ENCODE results near the gene CUL1.

The CUL1 gene

GRCh38 chr7:148813890-148814289 is 115.2 kb downstream of the CUL1 start:
- TF ChIP-seq MAX (IDR thresholded peaks at IDR 0.05), result no peak
- no peak for TF ChIP-seq TCF12 (IDR thresholded peaks at IDR 0.05; ENCODE audit: low read depth)
- no peak for TF ChIP-seq CEBPB (IDR thresholded peaks at IDR 0.05)
- TF ChIP-seq EGR1 (IDR thresholded peaks at IDR 0.05), result no peak
- no peak for TF ChIP-seq TEAD4 (IDR thresholded peaks at IDR 0.05)
- no peak for TF ChIP-seq FOXM1 (IDR thresholded peaks at IDR 0.05; ENCODE audit: borderline replicate concordance, low read depth)
- no peak for TF ChIP-seq RAD21 (IDR thresholded peaks at IDR 0.05; ENCODE audit: low read depth)
- TF ChIP-seq EP300 (IDR thresholded peaks at IDR 0.05; ENCODE audit: borderline replicate concordance), result no peak
- no peak for TF ChIP-seq ZBTB7A (IDR thresholded peaks at IDR 0.05; ENCODE audit: low read depth)
- TF ChIP-seq CREB1 (IDR thresholded peaks at IDR 0.05; ENCODE audit: low read depth), result no peak
- no peak for TF ChIP-seq YY1 (IDR thresholded peaks at IDR 0.05; ENCODE audit: low read depth)
- TF ChIP-seq TAF1 (IDR thresholded peaks at IDR 0.05; ENCODE audit: low read depth), result no peak

GRCh38 chr7:148814922-148815559 is 116.3 kb downstream of the CUL1 start:
- TF ChIP-seq USF1 (IDR thresholded peaks at IDR 0.05) (no peak), TAF1 (IDR thresholded peaks at IDR 0.05; ENCODE audit: low read depth) (no peak), FOXM1 (IDR thresholded peaks at IDR 0.05; ENCODE audit: borderline replicate concordance, low read depth) (no peak), TEAD4 (IDR thresholded peaks at IDR 0.05) (no peak), CEBPB (IDR thresholded peaks at IDR 0.05) (no peak), EGR1 (IDR thresholded peaks at IDR 0.05) (no peak), YY1 (IDR thresholded peaks at IDR 0.05; ENCODE audit: low read depth) (no peak), CREB1 (IDR thresholded peaks at IDR 0.05; ENCODE audit: low read depth) (no peak), MAX (IDR thresholded peaks at IDR 0.05) (no peak), EP300 (IDR thresholded peaks at IDR 0.05; ENCODE audit: borderline replicate concordance) (no peak), NFIC (IDR thresholded peaks at IDR 0.05) (no peak), REST (IDR thresholded peaks at IDR 0.05; ENCODE audit: low read depth) (no peak), RAD21 (IDR thresholded peaks at IDR 0.05; ENCODE audit: low read depth) (no peak), TCF12 (IDR thresholded peaks at IDR 0.05; ENCODE audit: low read depth) (no peak), ZBTB7A (IDR thresholded peaks at IDR 0.05; ENCODE audit: low read depth) (no peak)

- TF ChIP-seq YY1 (IDR thresholded peaks at IDR 0.05; ENCODE audit: low read depth), result no peak
- no peak for TF ChIP-seq RAD21 (IDR thresholded peaks at IDR 0.05; ENCODE audit: low read depth)
- no peak for TF ChIP-seq NFIC (IDR thresholded peaks at IDR 0.05)
Observed at GRCh38 chr7:148815612-148816011, 116.9 kb downstream of the CUL1 start.

GRCh38 chr7:148819697-148820360 is 121.1 kb downstream of the CUL1 start:
- TF ChIP-seq EP300 (IDR thresholded peaks at IDR 0.05; ENCODE audit: borderline replicate concordance) (no peak), YY1 (IDR thresholded peaks at IDR 0.05; ENCODE audit: low read depth) (no peak), ZBTB7A (IDR thresholded peaks at IDR 0.05; ENCODE audit: low read depth) (no peak), USF1 (IDR thresholded peaks at IDR 0.05) (no peak), REST (IDR thresholded peaks at IDR 0.05; ENCODE audit: low read depth) (no peak), MAX (IDR thresholded peaks at IDR 0.05) (no peak), CREB1 (IDR thresholded peaks at IDR 0.05; ENCODE audit: low read depth) (no peak), FOXM1 (IDR thresholded peaks at IDR 0.05; ENCODE audit: borderline replicate concordance, low read depth) (no peak), TCF12 (IDR thresholded peaks at IDR 0.05; ENCODE audit: low read depth) (no peak), NFIC (IDR thresholded peaks at IDR 0.05) (no peak), EGR1 (IDR thresholded peaks at IDR 0.05) (no peak), TEAD4 (IDR thresholded peaks at IDR 0.05) (no peak), TAF1 (IDR thresholded peaks at IDR 0.05; ENCODE audit: low read depth) (no peak), RAD21 (IDR thresholded peaks at IDR 0.05; ENCODE audit: low read depth) (no peak), CEBPB (IDR thresholded peaks at IDR 0.05) (no peak)

GRCh38 chr7:148821422-148821821 is 122.7 kb downstream of the CUL1 start:
- TF ChIP-seq REST (IDR thresholded peaks at IDR 0.05; ENCODE audit: low read depth), result no peak
- TF ChIP-seq CEBPB (IDR thresholded peaks at IDR 0.05), result no peak
- no peak for TF ChIP-seq EP300 (IDR thresholded peaks at IDR 0.05; ENCODE audit: borderline replicate concordance)
- TF ChIP-seq FOXM1 (IDR thresholded peaks at IDR 0.05; ENCODE audit: borderline replicate concordance, low read depth), result no peak
- TF ChIP-seq ZBTB7A (IDR thresholded peaks at IDR 0.05; ENCODE audit: low read depth), result no peak
- TF ChIP-seq NFIC (IDR thresholded peaks at IDR 0.05), result no peak
- TF ChIP-seq CREB1 (IDR thresholded peaks at IDR 0.05; ENCODE audit: low read depth), result no peak
- no peak for TF ChIP-seq TEAD4 (IDR thresholded peaks at IDR 0.05)
- TF ChIP-seq TCF12 (IDR thresholded peaks at IDR 0.05; ENCODE audit: low read depth), result no peak
- no peak for TF ChIP-seq RAD21 (IDR thresholded peaks at IDR 0.05; ENCODE audit: low read depth)
- no peak for TF ChIP-seq EGR1 (IDR thresholded peaks at IDR 0.05)
- no peak for TF ChIP-seq USF1 (IDR thresholded peaks at IDR 0.05)
- TF ChIP-seq MAX (IDR thresholded peaks at IDR 0.05), result no peak
- no peak for TF ChIP-seq YY1 (IDR thresholded peaks at IDR 0.05; ENCODE audit: low read depth)
- TF ChIP-seq TAF1 (IDR thresholded peaks at IDR 0.05; ENCODE audit: low read depth), result no peak
